Spleen (tissue), 11 donors: Measurements from ENCODE around the gene NOTCH3. TPM values are rescaled to one million over a fixed set of nuclear protein-coding genes. Genes with fewer than 3 reads are reported as not detected.
A peak's percentile ranks its signal among the peaks of the same experiment; 100 is the strongest.

Experiments
- DNase-seq: peaks from one replicate; pipeline ENCODE4 v3.0.0-alpha.2; 2020
- H3K27ac ChIP-seq, 8 donors: fragments of 200-600 bp; sonication (generic) in 7 of 8; 1 replicate in 4 of 8; 2 replicates in 4 of 8; pipeline versions ENCODE4 v1.5.0 to v1.8.0; 2016 to 2021; ENCODE audit warnings: inconsistent platforms in 4 of 8, mild to moderate bottlenecking in 4 of 8, moderate library complexity in 1 of 8
- H3K27me3 ChIP-seq, 7 donors: fragments of 200-600 bp; sonication (generic) in 6 of 7; replicated peaks in 1 of 7; 1 replicate in 4 of 7; 2 replicates in 3 of 7; pipeline versions ENCODE4 v1.5.0 to v1.8.0; 2016 to 2021; ENCODE audit warnings: inconsistent platforms in 3 of 7, mild to moderate bottlenecking in 1 of 7
- H3K36me3 ChIP-seq, 6 donors: fragments of 200-600 bp; sonication (generic) in 5 of 6; 1 replicate in 4 of 6; 2 replicates in 2 of 6; pipeline versions ENCODE4 v1.5.0 to v1.8.0; 2016 to 2021; ENCODE audit warnings: inconsistent platforms in 2 of 6
- H3K4me1 ChIP-seq, 6 donors: fragments of 200-600 bp; sonication (generic) in 5 of 6; 1 replicate in 3 of 6; 2 replicates in 3 of 6; pipeline versions ENCODE4 v1.5.0 to v1.8.0; 2016 to 2021; ENCODE audit warnings: inconsistent platforms in 3 of 6
- H3K4me3 ChIP-seq, 8 donors: fragments of 200-600 bp; sonication (generic) in 7 of 8; 1 replicate in 4 of 8; 2 replicates in 4 of 8; pipeline versions ENCODE4 v1.5.0 to v1.8.0; 2016 to 2021; ENCODE audit warnings: inconsistent platforms in 4 of 8, mild to moderate bottlenecking in 4 of 8, moderate library complexity in 2 of 8
- H3K9me3 ChIP-seq, 8 donors: fragments of 200-600 bp; sonication (generic) in 7 of 8; 1 replicate in 4 of 8; 2 replicates in 4 of 8; pipeline versions ENCODE4 v1.5.0 to v1.8.0; 2016 to 2021; ENCODE audit warnings: inconsistent platforms in 4 of 8
- CTCF ChIP-seq, 11 experiments: fragments of 200-600 bp in 7 of 11; fragments of 450-650 bp in 4 of 11; sonication (generic) in 4 of 11; IDR thresholded peaks in 8 of 11; conservative IDR thresholded peaks in 3 of 11; 1 replicate in 7 of 11; 2 replicates in 4 of 11; pipeline versions ENCODE4 v1.4.0 to v1.8.0; 2016 to 2021; ENCODE audit warnings: antibody characterized with exemption in 11 of 11, inconsistent platforms in 4 of 11, mild to moderate bottlenecking in 1 of 11
- POLR2A ChIP-seq, 3 donors: fragments of 450-650 bp; IDR thresholded peaks; one replicate each; pipeline ENCODE4 v1.5.1; 2017; ENCODE audit warnings: antibody characterized with exemption in 3 of 3, mild to moderate bottlenecking in 1 of 3
- POLR2AphosphoS5 ChIP-seq, 3 donors: sonication (generic); formaldehyde crosslinking; IDR thresholded peaks; one replicate each; pipeline ENCODE4 v1.5.1; 2017; ENCODE audit warnings: antibody characterized with exemption in 3 of 3
- WGBS, 5 donors: extraction: QIAGEN DNeasy Blood & Tissue Kit in 3 of 5; methylation state at CpG; one replicate each; pipeline versions ENCODE4 v1.1.5 to v1.1.7; 2013 to 2018; 5-methylcytosine and 5-hydroxymethylcytosine counted together
- intact Hi-C: fragments of 100-400 bp; cut with DNase I; formaldehyde crosslinking; loops from one replicate; pipeline ENCODE4 v1.15.0; 2023; ENCODE audit warnings: low total_unique reads
- polyA plus RNA-seq, 3 donors: library from polyadenylated mRNA; stranded (reverse); fragments of 200-250 nt; gene quantifications; one replicate each; pipeline ENCODE4 v1.2.1, GENCODE V29; 2013
- total RNA-seq, 7 donors: library from RNA; depleted of rRNA in 3 of 7; stranded (reverse); fragments of >200 nt in 3 of 7; fragmentation: NEBNext Ultra II Directional in 4 of 7; extraction: Animal tissue kit (Norgen Biotek cat#: 25700) in 4 of 7; gene quantifications; one replicate each; pipeline versions ENCODE4 v1.1.0 to v1.2.1, GENCODE V29; 2016 to 2021
- donor health status: healthy with polysubstance abuse.
- donor health status: DM: no; HTN: no; CAD: no; lungs with moderate emphysema.
- donor health status: DM: no; HTN: no; CAD: no.
- donor health status: Bipolar disorder and iron deficiency.
- donor health status: healthy.
- donor health status: DM: no; HTN: no; CAD: no.
- donor health status: DM: yes; HTN: yes; CAD: no.

NOTCH3 gene
- total and polyA plus RNA-seq, 10 donors: 1.4 to 94.9 (median 58.2) TPM

DNA sequence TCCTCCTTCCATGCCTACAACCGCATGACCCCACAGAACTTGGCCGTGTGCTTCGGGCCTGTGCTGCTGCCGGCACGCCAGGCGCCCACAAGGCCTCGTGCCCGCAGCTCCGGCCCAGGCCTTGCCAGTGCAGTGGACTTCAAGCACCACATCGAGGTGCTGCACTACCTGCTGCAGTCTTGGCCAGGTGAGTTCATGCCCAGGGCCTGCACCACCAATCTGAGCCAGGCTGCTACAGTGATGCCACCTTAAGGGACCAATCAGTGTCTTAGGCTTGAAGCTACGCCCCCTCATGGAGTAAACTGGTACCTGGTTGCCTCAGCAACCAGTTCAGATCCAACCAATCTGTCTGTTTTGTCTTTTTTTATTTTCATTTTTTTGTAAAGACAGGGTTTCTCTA lies 88.4 kb downstream of the NOTCH3 start:
- Histone ChIP-seq H3K9me3 (no peaks in the 10 kb centered on the region), H3K27me3 (peaks cover 0 to 30% (median 18%) of the 10 kb centered on the region in 7 donors), H3K4me1 (peaks cover 0 to 20% (median 10%) of the 10 kb centered on the region in 6 donors), H3K27ac (no peak overlapping the region), H3K4me3 (no peak overlapping the region), H3K36me3 (peaks cover 3 to 86% (median 39%) of the 10 kb centered on the region in 6 donors)
- 93 to 97% (median 94%) methylated on average over 11 of the region's 11 CpGs for WGBS, 5 donors
- intact Hi-C loops: no loop called here
- no peak for DNase-seq
- peak in 2 of 3 donors; percentile 25 to 51 for TF ChIP-seq POLR2AphosphoS5 (IDR thresholded peaks at IDR 0.05)
- TF ChIP-seq CTCF (IDR thresholded peaks at IDR 0.05 in 8 of 11, conservative IDR thresholded peaks at IDR 0.05 in 3 of 11): peak in 1 of 11 experiments; percentile 6
- TF ChIP-seq POLR2A (IDR thresholded peaks at IDR 0.05): no peak

- Histone ChIP-seq H3K4me3 (no peak overlapping the region), H3K27ac (no peak overlapping the region), H3K4me1 (peaks cover 0 to 25% (median 11%) of the 10 kb centered on the region in 6 donors), H3K27me3 (peaks cover 0 to 36% (median 19%) of the 10 kb centered on the region in 7 donors), H3K36me3 (peaks cover 0 to 80% (median 33%) of the 10 kb centered on the region in 6 donors), H3K9me3 (no peaks in the 10 kb centered on the region)
- TF ChIP-seq CTCF (IDR thresholded peaks at IDR 0.05 in 8 of 11, conservative IDR thresholded peaks at IDR 0.05 in 3 of 11) (no peak), POLR2A (IDR thresholded peaks at IDR 0.05) (no peak), POLR2AphosphoS5 (IDR thresholded peaks at IDR 0.05) (no peak)
- intact Hi-C loops: no loop called here
- 78 to 100% (median 88%) methylated on average over 1 of the region's 1 CpG for WGBS, 5 donors
- DNase-seq: no peak
These were observed 89.0 kb downstream of the NOTCH3 start for GRCh38 chr19:15111758-15112157.

DNA sequence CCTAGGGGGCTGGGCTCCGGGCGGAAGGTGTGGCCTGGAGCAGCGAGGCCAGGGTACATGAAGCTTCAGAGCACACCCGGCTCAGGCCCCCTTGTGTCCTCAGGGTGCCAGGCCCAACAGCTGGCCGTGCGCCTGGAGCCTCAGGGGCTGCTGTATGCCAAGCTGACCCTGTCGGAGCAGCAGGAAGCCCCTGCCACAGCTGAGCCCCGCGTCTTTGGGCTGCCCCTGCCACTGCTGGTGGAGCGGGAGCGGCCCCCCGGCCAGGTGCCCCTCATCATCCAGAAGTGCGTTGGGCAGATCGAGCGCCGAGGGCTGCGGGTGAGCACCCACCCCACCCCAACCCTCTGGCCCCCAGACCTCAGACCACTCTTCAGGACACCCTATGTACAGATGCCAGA lies 90.4 kb downstream of the NOTCH3 start:
- no peak overlapping the region for H3K27ac ChIP-seq
- peaks cover 0 to 66% (median 19%) of the 10 kb centered on the region in 6 donors for H3K36me3 ChIP-seq
- WGBS, 5 donors: 89 to 99% (median 93%) methylated on average over 10 to 17 of the region's 17 CpGs
- TF ChIP-seq CTCF (IDR thresholded peaks at IDR 0.05 in 8 of 11, conservative IDR thresholded peaks at IDR 0.05 in 3 of 11) (no peak), POLR2A (IDR thresholded peaks at IDR 0.05) (no peak), POLR2AphosphoS5 (IDR thresholded peaks at IDR 0.05) (no peak)
- intact Hi-C loops: no loop called here
- H3K27me3 ChIP-seq: peaks cover 0 to 49% (median 24%) of the 10 kb centered on the region in 7 donors
- no peak for DNase-seq
- no peak overlapping the region for H3K4me3 ChIP-seq
- H3K9me3 ChIP-seq: no peaks in the 10 kb centered on the region
- H3K4me1 ChIP-seq: peaks cover 0 to 26% (median 9%) of the 10 kb centered on the region in 6 donors

DNA sequence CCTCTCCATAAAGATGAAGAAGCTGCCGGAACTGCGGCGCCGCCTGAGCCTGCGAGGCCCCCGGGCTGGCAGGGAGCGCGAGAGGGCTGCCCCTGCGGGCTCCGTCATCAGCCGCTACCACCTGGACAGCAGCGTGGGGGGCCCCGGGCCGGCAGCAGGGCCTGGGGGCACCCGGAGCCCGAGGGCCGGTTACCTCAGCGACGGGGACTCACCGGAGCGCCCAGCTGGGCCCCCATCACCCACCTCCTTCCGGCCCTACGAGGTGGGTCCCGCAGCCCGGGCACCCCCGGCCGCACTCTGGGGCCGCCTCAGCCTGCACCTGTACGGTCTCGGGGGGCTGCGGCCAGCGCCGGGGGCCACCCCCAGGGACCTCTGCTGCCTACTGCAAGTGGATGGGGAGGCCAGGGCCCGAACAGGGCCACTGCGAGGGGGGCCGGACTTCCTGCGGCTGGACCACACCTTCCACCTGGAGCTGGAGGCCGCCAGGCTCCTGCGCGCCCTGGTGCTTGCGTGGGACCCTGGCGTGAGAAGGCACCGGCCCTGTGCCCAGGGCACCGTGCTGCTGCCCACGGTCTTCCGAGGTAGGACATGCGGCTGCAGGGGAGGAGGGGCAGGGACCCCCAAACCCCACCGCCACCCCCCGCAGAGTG lies 90.9 kb downstream of the NOTCH3 start:
- intact Hi-C loops: no loop called here

More for the DNA sequence above, 90.9 kb downstream of the NOTCH3 start:
- TF ChIP-seq POLR2AphosphoS5 (IDR thresholded peaks at IDR 0.05): no peak
- no peak for TF ChIP-seq CTCF (IDR thresholded peaks at IDR 0.05 in 8 of 11, conservative IDR thresholded peaks at IDR 0.05 in 3 of 11)
- no peak for TF ChIP-seq POLR2A (IDR thresholded peaks at IDR 0.05)
- H3K9me3 ChIP-seq: peaks cover 0 to 4% (median 1%) of the 10 kb centered on the region in 8 donors
- no peak overlapping the region for H3K4me3 ChIP-seq
- H3K27me3 ChIP-seq: peaks cover 0 to 52% (median 24%) of the 10 kb centered on the region in 7 donors
- no peak overlapping the region for H3K27ac ChIP-seq
- H3K4me1 ChIP-seq: peaks cover 0 to 26% (median 9%) of the 10 kb centered on the region in 6 donors
- peaks cover 0 to 61% (median 14%) of the 10 kb centered on the region in 6 donors for H3K36me3 ChIP-seq
- DNase-seq: no peak
- 83 to 94% (median 92%) methylated on average over 10 to 49 of the region's 49 CpGs for WGBS, 5 donors
